MM.1S (cell line): ENCODE measurements around the gene LACTB.
A peak's percentile ranks its signal among the peaks of the same experiment; 100 is the strongest.

ENCODE experiments used
- DNase-seq: peaks from one replicate; pipeline ENCODE4 v3.0.0-alpha.2; 2015
- H2AFZ ChIP-seq: fragments of 300-600 bp; sonication (generic); 2 replicates; pipeline ENCODE4 v1.6.0; 2016; ENCODE audit warnings: antibody characterized with exemption, low read length
- H3F3A ChIP-seq: fragments of 300-600 bp; sonication (generic); 2 replicates; pipeline ENCODE4 v1.6.1; 2016; ENCODE audit warnings: mild to moderate bottlenecking, antibody characterized with exemption, low read length, moderate library complexity, mixed read lengths; ENCODE audit not compliant: insufficient read depth
- H3K27ac ChIP-seq: fragments of 300-600 bp; sonication (generic); 2 replicates; pipeline ENCODE4 v1.5.1; 2016; ENCODE audit warnings: mild to moderate bottlenecking, low read length
- H3K27me3 ChIP-seq: fragments of 300-600 bp; sonication (generic); replicated peaks from 2 replicates; pipeline ENCODE4 v1.6.0; 2016; ENCODE audit warnings: low read length; ENCODE audit not compliant: insufficient read depth
- H3K36me3 ChIP-seq: fragments of 300-600 bp; sonication (generic); replicated peaks from 2 replicates; pipeline ENCODE4 v1.6.1; 2016; ENCODE audit warnings: mild to moderate bottlenecking, low read length, mixed read lengths; ENCODE audit not compliant: insufficient read depth
- H3K4me1 ChIP-seq: fragments of 300-600 bp; sonication (generic); 2 replicates; pipeline ENCODE4 v1.6.1; 2016; ENCODE audit warnings: low read length, mixed read lengths
- H3K4me2 ChIP-seq: fragments of 300-600 bp; sonication (generic); 2 replicates; pipeline ENCODE4 v1.6.0; 2016; ENCODE audit warnings: low read depth, low read length
- H3K4me3 ChIP-seq: fragments of 300-600 bp; sonication (generic); 2 replicates; pipeline ENCODE4 v1.5.1; 2016; ENCODE audit warnings: low read length, mixed read lengths
- H3K79me2 ChIP-seq: fragments of 300-600 bp; sonication (generic); 2 replicates; pipeline ENCODE4 v1.6.1; 2016; ENCODE audit warnings: mixed run types, low read length, mixed read lengths
- H3K9ac ChIP-seq: fragments of 300-600 bp; sonication (generic); 2 replicates; pipeline ENCODE4 v1.6.1; 2016; ENCODE audit warnings: low read length, mixed read lengths
- H3K9me2 ChIP-seq: fragments of 300-600 bp; sonication (generic); replicated peaks from 2 replicates; pipeline ENCODE4 v1.6.1; 2016; ENCODE audit warnings: mild to moderate bottlenecking, low read length, mixed read lengths; ENCODE audit not compliant: insufficient read depth
- H3K9me3 ChIP-seq: fragments of 300-600 bp; sonication (generic); replicated peaks from 2 replicates; pipeline ENCODE4 v1.6.1; 2016; ENCODE audit warnings: mild to moderate bottlenecking, low read length, mixed read lengths; ENCODE audit not compliant: insufficient read depth
- H4K20me1 ChIP-seq: fragments of 300-600 bp; sonication (generic); 2 replicates; pipeline ENCODE4 v1.6.1; 2016; ENCODE audit warnings: mild to moderate bottlenecking, low read length, moderate library complexity, mixed read lengths; ENCODE audit not compliant: insufficient read depth
- EZH2 ChIP-seq: fragments of 300-600 bp; sonication (generic); optimal IDR thresholded peaks from 2 replicates; pipeline ENCODE3; 2017; ENCODE audit warnings: low read depth, mild to moderate bottlenecking, antibody characterized with exemption, low read length, mixed read lengths
- EZH2phosphoT487 ChIP-seq: fragments of 300-600 bp; sonication (generic); IDR thresholded peaks from 2 replicates; pipeline ENCODE4 v1.6.1; 2018; ENCODE audit warnings: antibody characterized with exemption, low read length
- TF ChIP-seq, protein P1 (sequence below): fragments of 300-600 bp; sonication (generic); IDR thresholded peaks from 2 replicates; pipeline ENCODE4 v1.5.1; 2016; ENCODE audit warnings: antibody characterized with exemption, low read length, mixed read lengths

LACTB gene

DNA sequence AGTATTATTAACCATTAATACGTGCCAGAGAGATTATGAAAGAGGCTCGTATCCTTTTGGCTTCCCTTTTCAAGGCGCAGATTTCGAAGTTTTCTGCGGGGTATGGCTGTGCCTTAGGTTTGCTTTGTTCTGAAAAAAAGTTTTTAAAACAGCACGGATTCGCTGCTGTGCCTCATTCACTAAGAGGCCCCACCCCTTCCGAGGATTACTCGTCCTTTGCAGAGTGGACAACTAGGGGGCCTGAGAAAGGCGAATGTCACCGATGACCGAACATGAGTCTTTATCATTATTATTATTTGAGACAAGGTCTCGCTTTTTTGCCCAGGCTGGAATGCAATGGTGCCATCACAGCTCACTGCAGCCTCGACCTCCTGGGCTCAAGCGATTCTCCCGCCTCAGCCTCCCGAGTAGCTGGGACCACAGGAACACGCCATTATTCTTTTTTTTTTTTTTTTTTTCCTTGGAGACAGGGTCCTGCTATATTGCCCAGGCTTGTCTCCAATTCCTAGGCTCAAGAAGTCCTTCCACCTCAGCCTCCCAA, 36.3 kb downstream of the LACTB start:
- H3K9me3 ChIP-seq = no peaks in the 10 kb centered on the region
- H3F3A ChIP-seq = peaks cover 20% of the 10 kb centered on the region
- DNase-seq = peak; percentile 59
- peak overlapping the region; percentile 80 for H3K4me3 ChIP-seq
- H3K36me3 ChIP-seq = no peaks in the 10 kb centered on the region; the same call in 1 of the 2 replicates
- peak overlapping the region; percentile 82; the same call in 1 of the 2 replicates for H3K27ac ChIP-seq
- peaks cover 17% of the 10 kb centered on the region for H3K79me2 ChIP-seq
- peak overlapping the region; percentile 85 for H2AFZ ChIP-seq
- TF ChIP-seq EZH2 (no peak), EZH2phosphoT487 (no peak)
- TF ChIP-seq, protein P1, sequence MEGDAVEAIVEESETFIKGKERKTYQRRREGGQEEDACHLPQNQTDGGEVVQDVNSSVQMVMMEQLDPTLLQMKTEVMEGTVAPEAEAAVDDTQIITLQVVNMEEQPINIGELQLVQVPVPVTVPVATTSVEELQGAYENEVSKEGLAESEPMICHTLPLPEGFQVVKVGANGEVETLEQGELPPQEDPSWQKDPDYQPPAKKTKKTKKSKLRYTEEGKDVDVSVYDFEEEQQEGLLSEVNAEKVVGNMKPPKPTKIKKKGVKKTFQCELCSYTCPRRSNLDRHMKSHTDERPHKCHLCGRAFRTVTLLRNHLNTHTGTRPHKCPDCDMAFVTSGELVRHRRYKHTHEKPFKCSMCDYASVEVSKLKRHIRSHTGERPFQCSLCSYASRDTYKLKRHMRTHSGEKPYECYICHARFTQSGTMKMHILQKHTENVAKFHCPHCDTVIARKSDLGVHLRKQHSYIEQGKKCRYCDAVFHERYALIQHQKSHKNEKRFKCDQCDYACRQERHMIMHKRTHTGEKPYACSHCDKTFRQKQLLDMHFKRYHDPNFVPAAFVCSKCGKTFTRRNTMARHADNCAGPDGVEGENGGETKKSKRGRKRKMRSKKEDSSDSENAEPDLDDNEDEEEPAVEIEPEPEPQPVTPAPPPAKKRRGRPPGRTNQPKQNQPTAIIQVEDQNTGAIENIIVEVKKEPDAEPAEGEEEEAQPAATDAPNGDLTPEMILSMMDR = no peak
- no peaks in the 10 kb centered on the region for H4K20me1 ChIP-seq
- H3K4me1 ChIP-seq = 0 out of 2 replicates have a peak, but pooled peaks cover 5% of the 10 kb centered on the region
- peak overlapping the region; percentile 80; the same call in 1 of the 2 replicates for H3K9ac ChIP-seq
- peak overlapping the region; percentile 79 for H3K4me2 ChIP-seq
- no peaks in the 10 kb centered on the region for H3K9me2 ChIP-seq
- H3K27me3 ChIP-seq = no peaks in the 10 kb centered on the region

DNA sequence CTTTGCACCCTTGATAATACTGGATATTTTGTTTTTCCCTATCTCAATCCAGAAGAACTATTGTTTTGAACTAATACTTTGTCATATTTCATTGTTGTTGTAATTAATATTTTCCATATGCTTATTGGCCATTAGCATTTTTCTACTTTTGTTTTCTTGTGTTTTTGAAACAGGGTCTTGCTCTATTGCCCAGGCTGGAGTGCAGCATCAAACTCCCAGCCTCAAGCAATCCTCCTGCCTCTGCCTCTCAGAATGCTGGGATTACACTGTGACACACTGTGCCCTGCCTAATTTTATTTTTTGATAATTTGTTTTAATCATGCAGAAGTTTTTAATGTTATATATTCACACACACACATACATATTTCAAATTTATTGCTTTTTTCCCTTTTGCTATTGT, 39.0 kb downstream of the LACTB start:
- Histone ChIP-seq H3K27ac (no peak overlapping the region), H3K4me3 (no peak overlapping the region), H3K4me1 (0 out of 2 replicates have a peak, but pooled peaks cover 5% of the 10 kb centered on the region), H3F3A (peaks cover 20% of the 10 kb centered on the region), H4K20me1 (no peaks in the 10 kb centered on the region), H3K4me2 (no peak overlapping the region), H3K79me2 (peaks cover 12% of the 10 kb centered on the region), H2AFZ (no peak overlapping the region), H3K36me3 (no peaks in the 10 kb centered on the region), H3K9ac (no peak overlapping the region), H3K9me2 (no peaks in the 10 kb centered on the region), H3K9me3 (no peaks in the 10 kb centered on the region), H3K27me3 (no peaks in the 10 kb centered on the region)
- DNase-seq = no peak
- no peak for TF ChIP-seq EZH2phosphoT487
- TF ChIP-seq, protein P1 = no peak
- TF ChIP-seq EZH2 = no peak

DNA sequence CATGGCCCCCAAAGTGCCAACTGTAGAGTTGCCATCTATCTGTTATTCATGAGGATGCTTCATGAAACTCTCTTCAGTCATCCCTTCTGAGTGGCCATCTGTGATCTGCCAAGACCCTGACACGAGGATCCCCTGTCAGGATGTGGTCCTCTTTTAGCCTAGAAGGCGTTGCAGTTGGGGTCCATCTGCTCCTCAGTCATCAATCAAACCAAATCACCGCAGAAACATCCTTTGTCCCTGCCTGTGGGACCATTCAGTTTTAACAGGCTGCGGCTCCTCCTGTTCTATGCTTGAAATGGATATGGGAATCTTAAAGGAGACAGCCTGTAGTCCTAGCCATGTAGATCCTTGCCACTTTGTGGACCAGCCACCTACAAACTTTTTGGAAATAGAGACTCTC, 41.6 kb downstream of the LACTB start:
- no peaks in the 10 kb centered on the region for H4K20me1 ChIP-seq
- no peaks in the 10 kb centered on the region for H3K9me3 ChIP-seq
- no peaks in the 10 kb centered on the region; the same call in 1 of the 2 replicates for H3F3A ChIP-seq
- no peaks in the 10 kb centered on the region for H3K27me3 ChIP-seq
- H3K4me2 ChIP-seq = no peak overlapping the region
- no peaks in the 10 kb centered on the region for H3K9me2 ChIP-seq
- no peak for DNase-seq
- H2AFZ ChIP-seq = no peak overlapping the region
- no peaks in the 10 kb centered on the region for H3K36me3 ChIP-seq
- H3K79me2 ChIP-seq = no peaks in the 10 kb centered on the region
- no peak overlapping the region for H3K9ac ChIP-seq
- no peaks in the 10 kb centered on the region for H3K4me1 ChIP-seq
- no peak overlapping the region for H3K4me3 ChIP-seq
- TF ChIP-seq EZH2phosphoT487 (no peak), EZH2 (no peak)
- TF ChIP-seq, protein P1 = no peak
- no peak overlapping the region for H3K27ac ChIP-seq
